ENCODE measurements around the gene C4orf50.

C4orf50 gene

DNA sequence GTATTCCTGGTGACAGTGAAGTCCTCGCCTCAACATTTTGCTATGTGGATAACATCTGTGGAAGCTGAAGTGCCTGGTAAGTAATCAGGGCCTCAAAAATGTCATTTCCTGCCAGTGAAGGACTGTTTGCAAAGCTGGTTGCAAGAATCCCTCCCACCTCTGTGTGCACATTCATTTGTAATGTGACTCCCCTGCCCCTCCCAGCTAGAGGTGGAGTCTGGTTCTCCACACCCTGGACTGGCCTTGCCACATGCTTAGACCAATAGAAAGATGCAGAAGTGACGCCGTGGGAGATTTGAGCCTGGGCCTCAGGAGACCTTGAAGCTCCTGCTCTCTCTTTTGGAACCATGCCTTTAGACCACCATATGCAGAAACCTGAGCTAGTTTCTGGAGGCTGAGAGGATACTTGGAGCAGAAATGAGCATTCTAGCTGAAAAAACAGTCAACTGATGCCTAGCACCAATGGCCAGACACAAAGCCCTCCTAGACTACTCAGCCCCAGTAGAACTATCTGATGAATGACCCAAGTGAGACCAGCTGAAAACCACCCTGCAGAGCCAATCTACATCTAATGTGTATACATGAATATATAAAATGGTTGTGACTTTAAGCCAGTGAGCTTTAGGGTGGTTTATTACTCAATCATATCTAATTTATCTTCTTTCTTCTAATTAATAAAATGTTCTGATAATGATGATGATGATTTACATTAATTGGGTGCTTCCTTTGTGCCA lies 77.6 kb downstream of the C4orf50 start:
- no peak for DNase-seq

- DNase-seq: no peak
Observed at GRCh38 chr4:5933996-5934831, 84.0 kb downstream of the C4orf50 start.

DNA sequence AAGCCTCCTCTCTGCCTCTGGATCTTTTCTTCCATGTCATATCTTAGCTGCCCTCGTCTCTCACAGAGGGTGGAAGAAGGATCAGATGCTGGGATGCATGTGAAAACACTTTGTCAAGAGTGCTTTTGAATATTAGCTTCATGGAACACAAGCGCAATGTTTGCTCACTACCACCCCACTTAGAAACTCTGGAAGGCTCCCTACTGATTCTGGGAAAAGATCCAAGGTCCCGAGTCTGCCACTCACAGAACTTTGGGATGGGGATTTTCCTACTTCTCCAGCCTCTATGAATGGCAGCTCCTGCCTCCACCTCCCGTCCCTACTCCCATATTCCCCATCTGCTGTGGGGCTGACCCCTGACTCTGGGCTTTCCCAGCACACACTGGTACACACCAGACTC lies 85.1 kb downstream of the C4orf50 start:
- no peak for DNase-seq

DNA sequence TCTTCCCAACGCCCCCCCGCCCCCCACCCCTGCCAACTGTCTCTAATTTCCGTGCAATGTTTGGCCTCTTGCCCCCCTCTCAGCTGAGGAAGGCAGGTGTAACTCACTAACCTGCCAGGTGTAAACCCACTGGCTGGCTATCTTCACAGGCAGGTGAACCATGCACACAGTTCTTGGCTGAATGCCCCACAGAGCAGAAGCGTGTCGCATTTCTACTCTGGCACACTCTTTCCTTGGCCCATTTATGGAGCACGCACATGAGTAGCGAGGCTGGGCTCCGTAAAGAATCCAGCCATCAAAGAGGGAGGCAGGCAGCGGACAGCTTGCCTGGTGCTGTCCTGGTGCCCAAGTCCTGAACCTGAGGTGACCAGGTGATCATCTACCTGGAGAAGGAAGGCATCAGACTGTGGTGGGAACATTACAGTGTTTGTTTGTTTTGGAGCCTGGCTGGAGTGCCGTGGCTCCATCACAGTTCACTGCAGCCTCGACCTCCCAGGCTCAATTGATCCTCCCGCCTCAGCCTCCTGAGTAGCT lies 86.1 kb downstream of the C4orf50 start:
- DNase-seq: no peak

DNA sequence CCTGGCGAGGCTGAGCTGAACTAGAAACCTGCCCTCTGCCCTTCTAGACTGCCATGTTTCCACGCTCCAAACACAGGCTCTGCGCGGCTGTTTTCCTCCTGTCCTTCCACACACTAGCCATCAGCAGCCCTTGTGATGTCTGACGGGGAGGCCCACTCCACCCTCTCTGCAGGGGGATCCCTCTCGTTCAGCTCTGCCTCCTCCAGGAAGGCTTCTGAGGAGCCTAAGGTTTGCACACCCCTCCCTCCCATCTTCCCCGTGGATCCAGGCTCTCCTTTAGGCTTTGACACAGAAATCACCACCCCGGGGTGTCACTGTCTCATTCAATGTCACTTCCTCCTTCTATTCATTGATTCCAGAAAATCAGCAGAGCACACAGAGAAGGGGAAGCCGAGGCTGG lies 86.7 kb downstream of the C4orf50 start:
- no peak for DNase-seq

DNA sequence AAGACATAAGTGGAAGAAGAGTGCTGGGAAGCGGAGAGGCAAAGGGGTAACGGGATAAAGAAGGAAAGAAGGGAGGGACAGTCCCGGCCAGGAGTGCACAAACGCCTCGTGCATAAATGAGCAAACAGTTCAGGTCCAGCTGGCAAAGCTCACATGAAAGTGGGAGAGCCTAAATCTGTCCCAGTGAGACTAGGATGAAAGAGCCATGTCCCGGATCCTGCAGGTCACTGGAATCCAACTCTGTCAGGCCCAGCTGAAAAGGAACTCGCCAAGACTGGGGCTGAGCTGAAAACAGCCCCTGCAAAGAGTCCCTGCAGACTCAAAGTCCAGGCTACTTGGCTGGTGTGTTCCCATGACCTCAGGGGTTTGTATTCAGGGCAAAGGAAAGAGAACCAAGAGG lies 87.4 kb downstream of the C4orf50 start:
- no peak for DNase-seq

DNA sequence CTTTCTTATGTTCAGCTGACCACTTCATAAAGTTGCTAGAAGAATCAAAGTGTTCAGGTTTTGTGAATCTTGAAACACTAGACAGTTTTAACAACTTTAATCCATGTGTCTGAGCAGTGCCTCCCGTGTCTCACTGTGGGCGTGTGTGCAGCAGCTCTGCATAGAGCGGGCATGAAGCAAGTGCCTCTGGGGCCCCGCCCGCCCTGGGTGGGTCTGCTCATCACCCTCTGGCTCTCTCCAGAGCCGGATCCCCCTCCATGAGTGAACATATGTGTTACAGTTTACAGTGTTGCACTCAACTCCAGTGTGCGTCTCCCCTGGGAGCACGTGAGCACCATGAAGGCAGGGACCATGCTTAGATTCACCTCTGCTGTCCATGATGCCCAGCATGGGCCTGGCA lies 87.8 kb downstream of the C4orf50 start:
- no peak for DNase-seq

DNA sequence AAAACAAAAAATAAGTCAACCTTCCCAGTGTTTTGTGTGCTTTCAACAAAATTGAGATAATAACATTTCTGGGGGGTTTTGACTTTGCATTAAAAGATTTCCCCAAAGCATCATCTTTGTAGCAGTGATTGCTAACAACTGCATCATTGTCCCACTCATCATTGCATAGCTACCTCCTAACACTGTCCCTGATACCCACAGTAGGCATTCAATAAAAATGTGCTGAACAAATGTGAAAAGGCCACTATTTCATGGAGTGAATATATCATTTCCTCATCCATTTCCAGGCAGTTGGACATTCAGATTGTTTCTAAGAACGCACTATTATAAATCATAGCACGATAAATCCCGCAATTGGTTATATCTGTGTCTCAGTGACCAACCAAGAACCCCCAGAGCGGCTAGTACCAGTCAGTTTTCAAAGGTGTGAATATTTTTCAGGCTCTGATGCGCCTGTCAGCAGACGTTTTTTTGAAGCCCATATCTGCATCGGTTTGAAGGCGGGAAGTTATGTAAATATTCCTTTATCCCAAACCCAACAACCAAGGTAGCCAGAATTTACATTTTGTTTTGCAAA lies 89.3 kb downstream of the C4orf50 start:
- no peak for DNase-seq

DNA sequence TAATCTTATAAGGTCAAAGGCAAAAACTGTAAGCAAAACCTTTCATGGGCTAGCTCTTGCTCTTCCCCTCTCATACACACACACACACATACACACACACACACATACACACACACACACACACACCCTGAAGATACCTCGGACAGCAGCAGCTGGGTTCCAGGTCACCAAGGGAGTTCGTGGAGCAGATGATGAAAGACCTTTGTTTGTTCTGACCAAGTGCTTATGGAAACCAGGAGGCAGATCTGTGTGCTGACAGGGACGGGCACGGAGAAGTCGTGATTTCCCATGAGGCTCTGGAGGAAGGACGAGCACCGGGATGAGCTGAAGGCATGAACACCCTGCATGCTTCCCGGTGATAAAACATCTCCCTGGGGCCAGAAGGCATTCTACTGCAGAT lies 90.0 kb downstream of the C4orf50 start:
- no peak for DNase-seq

DNA sequence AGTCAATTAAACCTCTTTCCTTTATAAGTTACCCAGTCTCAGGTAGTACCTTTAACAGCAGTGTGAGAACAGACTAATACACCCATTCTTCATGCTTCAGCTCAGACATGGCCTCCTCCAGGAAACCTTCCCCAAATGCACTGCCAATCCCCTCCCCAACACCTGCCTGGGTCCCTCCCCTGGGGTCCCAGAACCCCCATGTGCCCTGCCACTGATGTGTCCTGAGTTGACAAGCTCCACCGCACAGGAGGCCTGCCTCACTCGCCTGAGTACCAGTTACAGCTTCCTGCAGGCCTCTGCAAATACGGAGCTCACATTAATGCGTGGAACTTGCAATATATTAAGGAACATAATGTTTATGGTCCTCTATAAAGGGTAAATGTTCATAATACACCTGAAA lies 90.5 kb downstream of the C4orf50 start:
- no peak for DNase-seq

GRCh38 chr4:5927116-5927515 lies 91.1 kb downstream of the C4orf50 start:
- DNase-seq: no peak

- DNase-seq: no peak
Observed at GRCh38 chr4:5926598-5926997, 91.6 kb downstream of the C4orf50 start.

DNA sequence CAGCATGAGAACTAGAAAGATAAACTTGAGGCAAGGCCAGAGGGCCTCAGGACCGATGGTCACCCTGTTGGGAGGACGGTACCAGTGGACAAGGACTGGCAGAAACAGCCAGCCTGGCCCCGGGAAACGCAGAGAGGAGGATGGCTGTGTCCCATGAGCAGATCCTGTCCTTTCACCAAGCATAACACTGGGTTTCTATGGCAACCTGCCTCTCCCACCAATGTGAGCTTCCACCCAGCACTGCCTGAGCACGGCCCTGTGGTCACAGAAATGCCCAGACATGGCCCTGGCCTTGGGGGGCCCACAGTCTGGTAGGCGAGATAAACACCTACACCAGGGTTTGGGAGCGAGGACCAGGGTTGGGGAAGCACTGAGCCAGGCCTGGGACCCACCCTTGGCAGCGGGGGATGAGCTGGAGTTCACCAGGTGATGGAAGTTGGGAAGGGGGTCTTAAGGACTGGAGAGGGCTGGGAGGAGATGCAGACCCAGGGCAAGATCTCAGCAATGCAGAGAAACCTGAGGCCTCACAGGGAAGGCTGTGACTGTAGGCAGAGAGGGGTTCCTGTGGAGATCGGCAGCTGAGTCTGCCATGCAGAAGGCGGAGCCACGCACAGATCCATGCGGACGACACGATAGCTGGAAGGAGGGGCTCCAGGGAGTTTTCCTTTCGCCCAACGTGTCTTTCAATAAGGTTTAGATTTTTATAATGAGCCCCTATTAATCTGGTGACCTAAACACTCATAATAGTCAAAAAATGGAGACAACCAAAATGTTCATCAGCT lies 92.6 kb downstream of the C4orf50 start:
- no peak for DNase-seq

- DNase-seq: no peak
Observed at GRCh38 chr4:5924461-5925125, 93.6 kb downstream of the C4orf50 start.

DNA sequence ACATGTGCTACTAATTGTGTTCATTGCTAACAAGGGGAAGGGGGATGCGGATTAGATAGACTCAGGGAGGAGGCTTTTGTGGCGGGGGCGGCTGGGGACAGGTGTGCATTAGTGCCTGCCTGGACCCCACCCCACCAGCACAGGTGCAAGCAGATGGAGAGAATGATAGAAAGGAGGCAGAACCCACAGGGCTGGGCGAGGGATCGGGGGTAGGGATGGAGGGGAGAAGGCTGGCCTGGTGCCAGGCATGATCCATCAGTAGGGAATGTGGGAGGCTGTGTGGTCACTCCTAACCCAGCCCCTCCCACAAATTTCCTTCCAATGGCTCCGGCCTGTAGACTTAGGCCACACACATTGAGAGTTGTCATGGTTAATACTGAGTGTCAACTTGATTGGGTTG lies 94.9 kb downstream of the C4orf50 start:
- no peak for DNase-seq

- no peak for DNase-seq
Observed at GRCh38 chr4:5922556-5922955, 95.7 kb downstream of the C4orf50 start.

DNA sequence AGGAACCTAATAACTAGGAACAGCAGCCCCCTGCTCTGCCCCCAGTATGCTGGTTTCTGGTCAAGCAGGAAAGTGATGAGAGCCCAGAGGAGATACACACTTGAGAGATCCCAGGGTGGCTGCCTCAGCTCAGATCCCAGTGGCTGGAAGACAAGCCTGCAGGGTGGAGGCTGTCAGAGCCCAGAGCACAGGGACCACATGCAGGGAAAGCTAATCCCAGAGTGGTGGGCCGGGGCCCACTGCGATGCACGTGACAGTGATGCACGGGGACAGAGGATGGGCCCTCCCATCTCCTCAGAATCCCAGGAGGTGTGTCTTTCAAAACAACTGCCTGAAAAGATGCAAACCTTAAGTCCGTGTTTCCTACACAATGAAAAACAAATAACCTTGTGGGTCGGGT lies 96.2 kb downstream of the C4orf50 start:
- DNase-seq: no peak

- DNase-seq: no peak
Observed at GRCh38 chr4:5921101-5921980, 96.9 kb downstream of the C4orf50 start.

GRCh38 chr4:5919571-5919970 lies 98.7 kb downstream of the C4orf50 start:
- DNase-seq: no peak

DNA sequence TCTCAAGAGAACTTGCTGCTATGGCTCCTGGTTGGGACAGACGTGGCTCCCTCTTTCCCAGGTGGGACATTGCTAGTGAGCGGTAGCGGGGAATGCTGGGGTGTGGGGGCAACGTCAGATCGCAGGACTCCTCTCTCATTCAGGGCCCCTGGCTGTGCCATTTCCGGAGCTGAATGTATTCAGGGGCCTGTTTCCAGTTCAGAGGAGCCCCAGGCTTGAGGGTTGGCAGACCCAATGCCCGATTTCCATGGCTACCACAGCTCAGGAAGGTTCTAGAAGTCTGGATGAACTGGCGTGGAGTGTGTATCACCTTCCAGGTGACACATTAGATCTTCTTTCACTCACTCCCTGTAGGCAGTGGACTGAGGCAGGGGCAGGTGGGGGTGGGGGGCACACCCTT lies 99.2 kb downstream of the C4orf50 start:
- no peak for DNase-seq

GRCh38 chr4:5918331-5918985 lies 99.8 kb downstream of the C4orf50 start:
- no peak for DNase-seq
